ENCODE measurements around the gene ARHGEF33.

ARHGEF33 gene

DNA sequence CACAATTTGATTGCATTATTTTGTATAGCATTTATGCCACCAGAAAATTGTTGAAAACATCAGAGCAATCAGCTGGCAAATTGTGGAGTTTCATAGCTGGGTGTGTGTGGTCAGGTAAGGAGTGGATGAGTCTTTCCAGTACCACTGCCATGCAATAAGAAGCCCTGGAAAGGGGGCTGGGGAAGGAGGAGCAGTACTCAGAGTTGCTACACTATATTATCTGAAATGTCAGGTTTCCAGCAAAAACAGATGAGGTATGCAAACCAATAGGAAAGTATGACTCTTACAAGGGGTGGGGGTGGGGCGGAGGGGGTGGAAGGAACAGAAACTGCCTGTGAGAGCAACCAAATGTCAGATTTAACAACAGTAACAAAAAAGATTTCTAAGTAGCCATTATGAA, 119.0 kb downstream of the ARHGEF33 start:
- H3K4me3 ChIP-seq (ENCODE audit: low read depth, low read length), result no peak overlapping the region
- TF ChIP-seq, protein P1, sequence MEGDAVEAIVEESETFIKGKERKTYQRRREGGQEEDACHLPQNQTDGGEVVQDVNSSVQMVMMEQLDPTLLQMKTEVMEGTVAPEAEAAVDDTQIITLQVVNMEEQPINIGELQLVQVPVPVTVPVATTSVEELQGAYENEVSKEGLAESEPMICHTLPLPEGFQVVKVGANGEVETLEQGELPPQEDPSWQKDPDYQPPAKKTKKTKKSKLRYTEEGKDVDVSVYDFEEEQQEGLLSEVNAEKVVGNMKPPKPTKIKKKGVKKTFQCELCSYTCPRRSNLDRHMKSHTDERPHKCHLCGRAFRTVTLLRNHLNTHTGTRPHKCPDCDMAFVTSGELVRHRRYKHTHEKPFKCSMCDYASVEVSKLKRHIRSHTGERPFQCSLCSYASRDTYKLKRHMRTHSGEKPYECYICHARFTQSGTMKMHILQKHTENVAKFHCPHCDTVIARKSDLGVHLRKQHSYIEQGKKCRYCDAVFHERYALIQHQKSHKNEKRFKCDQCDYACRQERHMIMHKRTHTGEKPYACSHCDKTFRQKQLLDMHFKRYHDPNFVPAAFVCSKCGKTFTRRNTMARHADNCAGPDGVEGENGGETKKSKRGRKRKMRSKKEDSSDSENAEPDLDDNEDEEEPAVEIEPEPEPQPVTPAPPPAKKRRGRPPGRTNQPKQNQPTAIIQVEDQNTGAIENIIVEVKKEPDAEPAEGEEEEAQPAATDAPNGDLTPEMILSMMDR (IDR thresholded peaks at IDR 0.05; ENCODE audit: borderline replicate concordance, insufficient read depth, low read depth, low read length), result no peak

DNA sequence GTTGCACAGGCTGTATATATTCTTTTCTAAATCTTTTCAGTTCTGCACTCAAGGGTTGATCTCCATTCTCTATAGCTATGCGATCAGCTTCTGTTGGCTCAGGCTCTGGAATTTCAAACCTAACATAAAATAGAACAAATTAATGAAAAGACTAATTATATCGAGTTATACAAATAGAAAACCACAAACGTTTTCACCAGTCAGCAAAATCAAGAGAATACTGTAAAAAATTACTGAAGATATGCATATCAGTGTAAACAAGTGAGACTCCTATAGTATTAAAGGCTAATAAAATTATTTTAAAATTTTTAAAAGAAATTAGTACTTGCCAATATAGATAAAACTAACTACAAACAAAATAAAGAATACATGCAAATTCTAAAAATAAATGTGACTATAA, 124.2 kb downstream of the ARHGEF33 start:
- TF ChIP-seq, protein P1 (IDR thresholded peaks at IDR 0.05; ENCODE audit: borderline replicate concordance, insufficient read depth, low read depth, low read length), result no peak
- no peak overlapping the region for H3K4me3 ChIP-seq (ENCODE audit: low read depth, low read length)

DNA sequence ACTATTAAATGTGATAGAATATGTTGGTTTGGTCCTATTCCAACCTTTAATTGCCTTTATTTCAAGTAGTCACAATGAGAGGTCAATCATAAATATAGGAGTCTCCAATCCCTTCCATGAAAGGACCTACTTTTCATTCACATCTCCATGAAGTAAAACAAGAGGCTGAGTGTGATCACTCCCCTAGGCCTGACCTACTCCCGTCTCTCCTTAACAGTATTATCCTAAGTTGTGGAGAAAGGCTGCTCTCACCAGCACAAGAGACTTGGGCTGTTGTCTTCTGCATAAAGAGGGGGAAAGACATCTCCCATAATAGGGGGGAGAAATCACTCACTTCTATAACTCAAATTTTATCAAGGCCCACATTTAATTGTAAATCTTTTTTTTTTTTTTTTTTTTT, 125.7 kb downstream of the ARHGEF33 start:
- H3K4me3 ChIP-seq (ENCODE audit: low read depth, low read length), result no peak overlapping the region
- TF ChIP-seq, protein P1 (IDR thresholded peaks at IDR 0.05; ENCODE audit: borderline replicate concordance, insufficient read depth, low read depth, low read length), result no peak

DNA sequence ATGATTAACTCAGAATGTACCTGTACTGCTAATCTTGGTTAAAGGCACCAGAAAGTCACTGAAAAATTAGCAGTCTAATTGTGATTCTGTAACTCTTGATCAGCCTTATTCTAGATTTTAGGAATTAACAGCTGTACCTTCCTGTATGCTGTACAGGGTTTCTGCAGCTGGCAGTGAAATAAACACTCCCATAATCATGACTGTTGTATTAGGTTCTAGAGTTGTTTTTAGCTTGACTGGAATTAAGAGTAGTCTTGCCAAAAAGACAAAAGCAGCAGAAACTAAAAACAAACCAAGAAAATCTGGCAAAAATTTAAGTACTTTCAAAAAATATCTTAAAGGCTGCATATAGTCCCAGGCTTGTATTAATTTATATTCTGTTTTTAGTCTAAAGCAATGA, 127.7 kb downstream of the ARHGEF33 start:
- no peak overlapping the region for H3K4me3 ChIP-seq (ENCODE audit: low read depth, low read length)
- TF ChIP-seq, protein P1 (IDR thresholded peaks at IDR 0.05; ENCODE audit: borderline replicate concordance, insufficient read depth, low read depth, low read length), result no peak

DNA sequence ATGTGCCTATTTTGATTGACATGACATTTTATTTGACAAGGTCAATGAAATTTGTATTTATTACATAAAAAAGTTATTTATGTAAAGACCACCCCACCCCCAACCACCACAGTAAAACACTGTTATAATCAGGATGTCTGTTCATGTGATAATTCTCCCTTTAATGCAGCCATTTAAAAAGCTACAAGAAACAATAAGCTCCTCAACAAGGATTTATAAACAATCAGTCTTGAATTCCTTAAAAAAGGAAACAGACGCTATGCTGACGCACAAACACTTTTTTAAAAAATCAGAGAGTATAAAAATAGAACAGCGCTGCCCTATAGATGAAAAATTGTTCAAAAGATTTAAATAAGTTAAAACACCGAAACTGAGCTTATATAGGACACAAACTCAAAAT, 129.0 kb downstream of the ARHGEF33 start:
- TF ChIP-seq, protein P1 (IDR thresholded peaks at IDR 0.05; ENCODE audit: borderline replicate concordance, insufficient read depth, low read depth, low read length), result no peak
- H3K4me3 ChIP-seq (ENCODE audit: low read depth, low read length), result no peak overlapping the region

DNA sequence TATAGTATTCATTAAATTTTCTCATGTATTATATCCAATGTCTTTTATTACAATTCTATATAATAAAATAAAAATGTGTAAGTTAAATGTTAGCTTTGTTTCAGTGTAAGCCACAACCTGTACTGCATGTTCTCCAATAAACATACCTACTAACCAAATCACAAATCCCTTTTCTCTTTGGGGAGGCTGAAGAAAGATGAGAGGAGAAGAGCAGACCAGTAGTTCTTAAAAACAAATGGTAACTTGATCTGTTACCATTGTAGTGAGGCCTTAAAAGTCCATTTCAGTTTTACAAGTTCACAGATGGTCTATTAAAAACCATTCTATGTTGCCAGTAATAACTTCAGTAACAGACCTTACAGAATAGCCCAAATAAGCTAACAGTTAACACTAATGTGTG, 130.7 kb downstream of the ARHGEF33 start:
- H3K4me3 ChIP-seq (ENCODE audit: low read depth, low read length), result no peak overlapping the region
- TF ChIP-seq, protein P1 (IDR thresholded peaks at IDR 0.05; ENCODE audit: borderline replicate concordance, insufficient read depth, low read depth, low read length), result no peak

DNA sequence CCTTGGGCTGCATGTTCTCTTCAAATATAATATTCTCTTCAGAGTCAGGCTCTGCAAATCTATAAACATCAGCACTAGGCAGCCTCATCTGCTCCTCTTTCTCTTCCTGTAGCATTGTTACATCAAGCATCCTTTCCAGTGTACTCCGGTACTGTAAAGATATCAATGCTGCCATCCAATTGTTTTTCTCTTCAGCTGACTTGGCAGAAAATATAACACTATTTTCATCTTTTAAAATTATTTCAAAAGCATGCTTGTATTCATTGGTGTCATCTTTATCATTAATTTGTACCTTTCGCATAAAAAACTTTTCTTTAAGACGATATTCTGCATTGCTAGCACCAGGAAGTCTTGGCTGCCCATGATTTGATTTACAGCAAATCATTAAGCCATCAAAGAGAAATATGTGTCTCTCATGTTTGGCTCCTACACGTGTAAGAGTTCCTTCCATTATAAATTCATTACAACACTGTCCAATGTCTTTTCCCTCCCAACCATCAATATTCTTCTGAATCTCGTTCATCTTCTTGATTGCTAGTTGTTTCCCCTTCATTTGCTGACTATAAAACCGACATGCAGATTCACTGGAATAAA, 133.1 kb downstream of the ARHGEF33 start:
- TF ChIP-seq, protein P1 (IDR thresholded peaks at IDR 0.05; ENCODE audit: borderline replicate concordance, insufficient read depth, low read depth, low read length), result no peak
- no peak overlapping the region for H3K4me3 ChIP-seq (ENCODE audit: low read depth, low read length)

Data from GM12875 (cell line).